Activated T-helper 1 cell treated with Interleukin-2 at 50 U/mL for 16 hours (primary cell): ENCODE data around the gene SPRED3.

Source experiments
- DNase-seq: peaks from one replicate; pipeline ENCODE4 v3.0.0-alpha.2; 2020; ENCODE audit warnings: low read depth

The SPRED3 gene

GRCh38 chr19:38371081-38371480 is 17.4 kb upstream of the SPRED3 start:
- no peak for DNase-seq

- DNase-seq = no peak
Observed at GRCh38 chr19:38373907-38374331, 14.6 kb upstream of the SPRED3 start.

- DNase-seq = peak; percentile 97
Observed at GRCh38 chr19:38374332-38375097, 14.0 kb upstream of the SPRED3 start, which contains the start of gene PSMD8. TSS of gene PSMD8 (plus strand) at chr19:38374571. CDS start at chr19:38374602, 31 bp downstream.

- DNase-seq = no peak
Observed at GRCh38 chr19:38375098-38375493, 13.4 kb upstream of the SPRED3 start.

GRCh38 chr19:38375748-38376147 is 12.7 kb upstream of the SPRED3 start:
- DNase-seq = no peak

GRCh38 chr19:38376576-38376975 is 11.9 kb upstream of the SPRED3 start:
- DNase-seq = no peak

- DNase-seq = no peak
Observed at GRCh38 chr19:38377052-38377451, 11.4 kb upstream of the SPRED3 start.

GRCh38 chr19:38378866-38379265 is 9.6 kb upstream of the SPRED3 start:
- DNase-seq = no peak

GRCh38 chr19:38381138-38381537 is 7.4 kb upstream of the SPRED3 start:
- no peak for DNase-seq

- DNase-seq = no peak
Observed at GRCh38 chr19:38383184-38383583, 5.3 kb upstream of the SPRED3 start.

- DNase-seq = no peak
Observed at GRCh38 chr19:38383743-38384142, 4.8 kb upstream of the SPRED3 start.

GRCh38 chr19:38384209-38385027 is 4.1 kb upstream of the SPRED3 start:
- no peak for DNase-seq

GRCh38 chr19:38385057-38385803 is 3.3 kb upstream of the SPRED3 start:
- no peak for DNase-seq

- no peak for DNase-seq
Observed at GRCh38 chr19:38385804-38386257, 2.7 kb upstream of the SPRED3 start.

GRCh38 chr19:38386300-38386970 is 2.1 kb upstream of the SPRED3 start:
- DNase-seq = no peak

- no peak for DNase-seq
Observed at GRCh38 chr19:38386971-38387549, 1.4 kb upstream of the SPRED3 start.

- peak; percentile 54 for DNase-seq
Observed at GRCh38 chr19:38387550-38388348, 748 bp upstream of the SPRED3 start, which contains the start of gene GGN. TSS of gene GGN (minus strand) at chr19:38388034. CDS start at chr19:38387261, 773 bp downstream.

- no peak for DNase-seq
Observed at GRCh38 chr19:38389101-38389925, 816 bp downstream of the SPRED3 start.
